ENCODE measurements around the gene TEX52. TPM values are rescaled to one million over a fixed set of nuclear protein-coding genes. Genes with fewer than 3 reads are reported as not detected.

TEX52 gene
- total and polyA plus RNA-seq, 2 of the 13 experiments (the other 11 are each of a cell fraction or from before 2014, with no cell fraction given), result 0.05 TPM; not detected in 1

DNA sequence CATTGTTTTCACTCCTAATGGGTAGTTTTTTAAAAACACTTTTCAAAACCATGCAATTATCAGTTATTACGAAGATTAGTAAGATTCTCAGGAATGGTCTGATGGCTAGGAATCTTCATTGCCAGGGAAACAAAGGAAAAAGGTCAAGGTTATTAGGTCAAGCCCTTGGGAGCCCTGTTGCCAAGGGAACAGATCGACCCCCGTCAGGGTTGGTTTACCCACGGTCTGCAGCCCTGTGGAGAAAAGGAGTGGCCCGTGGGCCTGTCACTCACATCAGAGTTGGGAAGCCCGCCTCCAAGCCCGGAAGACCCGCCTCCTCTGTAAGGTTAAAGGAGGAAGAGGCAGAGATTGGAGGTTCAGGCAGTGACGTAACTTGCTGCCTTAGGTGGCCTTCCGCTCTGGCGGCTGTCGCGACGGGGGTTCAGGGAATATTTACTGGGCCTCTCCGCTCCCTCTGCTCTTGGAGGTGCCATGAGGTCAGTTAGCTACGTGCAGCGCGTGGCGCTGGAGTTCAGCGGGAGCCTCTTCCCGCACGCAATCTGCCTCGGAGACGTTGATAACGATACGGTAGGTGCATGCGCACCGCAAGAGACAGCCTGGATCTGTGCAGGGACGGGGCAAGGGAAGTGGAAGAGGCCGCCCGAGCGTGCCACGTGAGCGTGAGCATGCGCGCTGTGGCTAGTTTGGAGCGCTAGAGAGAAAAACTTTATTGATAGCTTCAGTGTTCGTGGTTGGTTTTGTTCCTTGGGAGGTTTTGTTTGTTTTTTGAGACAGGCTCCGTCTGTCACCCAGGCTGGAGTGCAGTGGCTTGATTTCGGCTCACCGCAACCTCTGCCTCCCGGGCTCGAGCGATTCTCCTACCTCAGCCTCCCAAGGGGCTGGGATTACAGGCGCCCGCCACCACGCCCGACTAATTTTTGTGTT, 44.3 kb downstream of the TEX52 start, which contains the start of gene ITFG2 (continued):
- TF ChIP-seq, protein P1, sequence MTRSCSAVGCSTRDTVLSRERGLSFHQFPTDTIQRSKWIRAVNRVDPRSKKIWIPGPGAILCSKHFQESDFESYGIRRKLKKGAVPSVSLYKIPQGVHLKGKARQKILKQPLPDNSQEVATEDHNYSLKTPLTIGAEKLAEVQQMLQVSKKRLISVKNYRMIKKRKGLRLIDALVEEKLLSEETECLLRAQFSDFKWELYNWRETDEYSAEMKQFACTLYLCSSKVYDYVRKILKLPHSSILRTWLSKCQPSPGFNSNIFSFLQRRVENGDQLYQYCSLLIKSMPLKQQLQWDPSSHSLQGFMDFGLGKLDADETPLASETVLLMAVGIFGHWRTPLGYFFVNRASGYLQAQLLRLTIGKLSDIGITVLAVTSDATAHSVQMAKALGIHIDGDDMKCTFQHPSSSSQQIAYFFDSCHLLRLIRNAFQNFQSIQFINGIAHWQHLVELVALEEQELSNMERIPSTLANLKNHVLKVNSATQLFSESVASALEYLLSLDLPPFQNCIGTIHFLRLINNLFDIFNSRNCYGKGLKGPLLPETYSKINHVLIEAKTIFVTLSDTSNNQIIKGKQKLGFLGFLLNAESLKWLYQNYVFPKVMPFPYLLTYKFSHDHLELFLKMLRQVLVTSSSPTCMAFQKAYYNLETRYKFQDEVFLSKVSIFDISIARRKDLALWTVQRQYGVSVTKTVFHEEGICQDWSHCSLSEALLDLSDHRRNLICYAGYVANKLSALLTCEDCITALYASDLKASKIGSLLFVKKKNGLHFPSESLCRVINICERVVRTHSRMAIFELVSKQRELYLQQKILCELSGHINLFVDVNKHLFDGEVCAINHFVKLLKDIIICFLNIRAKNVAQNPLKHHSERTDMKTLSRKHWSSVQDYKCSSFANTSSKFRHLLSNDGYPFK (CRISPR knock-in tag; IDR thresholded peaks at IDR 0.05; ENCODE audit: borderline replicate concordance), result peak; percentile 98
- TF ChIP-seq, protein P2, sequence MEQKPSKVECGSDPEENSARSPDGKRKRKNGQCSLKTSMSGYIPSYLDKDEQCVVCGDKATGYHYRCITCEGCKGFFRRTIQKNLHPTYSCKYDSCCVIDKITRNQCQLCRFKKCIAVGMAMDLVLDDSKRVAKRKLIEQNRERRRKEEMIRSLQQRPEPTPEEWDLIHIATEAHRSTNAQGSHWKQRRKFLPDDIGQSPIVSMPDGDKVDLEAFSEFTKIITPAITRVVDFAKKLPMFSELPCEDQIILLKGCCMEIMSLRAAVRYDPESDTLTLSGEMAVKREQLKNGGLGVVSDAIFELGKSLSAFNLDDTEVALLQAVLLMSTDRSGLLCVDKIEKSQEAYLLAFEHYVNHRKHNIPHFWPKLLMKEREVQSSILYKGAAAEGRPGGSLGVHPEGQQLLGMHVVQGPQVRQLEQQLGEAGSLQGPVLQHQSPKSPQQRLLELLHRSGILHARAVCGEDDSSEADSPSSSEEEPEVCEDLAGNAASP (CRISPR knock-in tag; IDR thresholded peaks at IDR 0.05; ENCODE audit: borderline replicate concordance), result peak; percentile 79; the same call in 1 of the 2 replicates
- TF ChIP-seq YEATS2 (CRISPR knock-in tag; IDR thresholded peaks at IDR 0.05; ENCODE audit: borderline replicate concordance) (peak; percentile 97), ZFP36 (IDR thresholded peaks at IDR 0.05; ENCODE audit: borderline replicate concordance, low read depth, low read length, partially characterized antibody) (no peak), ZNF136 (CRISPR knock-in tag; IDR thresholded peaks at IDR 0.05; ENCODE audit: low read depth) (no peak; the same call in 1 of the 2 replicates), TAF15 (IDR thresholded peaks at IDR 0.05; ENCODE audit: low read depth, low read length, poor library complexity, severe bottlenecking) (no peak), TOPORS (CRISPR knock-in tag; IDR thresholded peaks at IDR 0.05) (peak; percentile 86; the same call in 1 of the 2 replicates), ZNF768 (CRISPR knock-in tag; IDR thresholded peaks at IDR 0.05) (peak; percentile 67; the same call in 1 of the 2 replicates), PRMT3 (CRISPR knock-in tag; IDR thresholded peaks at IDR 0.05; ENCODE audit: borderline replicate concordance, low read depth) (0 out of 2 replicates have a peak, but pooled peaks have one; percentile 68), PHB2 (IDR thresholded peaks at IDR 0.05; ENCODE audit: partially characterized antibody) (no peak)
- TF ChIP-seq, protein P3, sequence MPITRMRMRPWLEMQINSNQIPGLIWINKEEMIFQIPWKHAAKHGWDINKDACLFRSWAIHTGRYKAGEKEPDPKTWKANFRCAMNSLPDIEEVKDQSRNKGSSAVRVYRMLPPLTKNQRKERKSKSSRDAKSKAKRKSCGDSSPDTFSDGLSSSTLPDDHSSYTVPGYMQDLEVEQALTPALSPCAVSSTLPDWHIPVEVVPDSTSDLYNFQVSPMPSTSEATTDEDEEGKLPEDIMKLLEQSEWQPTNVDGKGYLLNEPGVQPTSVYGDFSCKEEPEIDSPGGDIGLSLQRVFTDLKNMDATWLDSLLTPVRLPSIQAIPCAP (CRISPR knock-in tag; IDR thresholded peaks at IDR 0.05; ENCODE audit: low read depth), result peak; percentile 79; the same call in 1 of the 2 replicates
- TF ChIP-seq, protein P4, sequence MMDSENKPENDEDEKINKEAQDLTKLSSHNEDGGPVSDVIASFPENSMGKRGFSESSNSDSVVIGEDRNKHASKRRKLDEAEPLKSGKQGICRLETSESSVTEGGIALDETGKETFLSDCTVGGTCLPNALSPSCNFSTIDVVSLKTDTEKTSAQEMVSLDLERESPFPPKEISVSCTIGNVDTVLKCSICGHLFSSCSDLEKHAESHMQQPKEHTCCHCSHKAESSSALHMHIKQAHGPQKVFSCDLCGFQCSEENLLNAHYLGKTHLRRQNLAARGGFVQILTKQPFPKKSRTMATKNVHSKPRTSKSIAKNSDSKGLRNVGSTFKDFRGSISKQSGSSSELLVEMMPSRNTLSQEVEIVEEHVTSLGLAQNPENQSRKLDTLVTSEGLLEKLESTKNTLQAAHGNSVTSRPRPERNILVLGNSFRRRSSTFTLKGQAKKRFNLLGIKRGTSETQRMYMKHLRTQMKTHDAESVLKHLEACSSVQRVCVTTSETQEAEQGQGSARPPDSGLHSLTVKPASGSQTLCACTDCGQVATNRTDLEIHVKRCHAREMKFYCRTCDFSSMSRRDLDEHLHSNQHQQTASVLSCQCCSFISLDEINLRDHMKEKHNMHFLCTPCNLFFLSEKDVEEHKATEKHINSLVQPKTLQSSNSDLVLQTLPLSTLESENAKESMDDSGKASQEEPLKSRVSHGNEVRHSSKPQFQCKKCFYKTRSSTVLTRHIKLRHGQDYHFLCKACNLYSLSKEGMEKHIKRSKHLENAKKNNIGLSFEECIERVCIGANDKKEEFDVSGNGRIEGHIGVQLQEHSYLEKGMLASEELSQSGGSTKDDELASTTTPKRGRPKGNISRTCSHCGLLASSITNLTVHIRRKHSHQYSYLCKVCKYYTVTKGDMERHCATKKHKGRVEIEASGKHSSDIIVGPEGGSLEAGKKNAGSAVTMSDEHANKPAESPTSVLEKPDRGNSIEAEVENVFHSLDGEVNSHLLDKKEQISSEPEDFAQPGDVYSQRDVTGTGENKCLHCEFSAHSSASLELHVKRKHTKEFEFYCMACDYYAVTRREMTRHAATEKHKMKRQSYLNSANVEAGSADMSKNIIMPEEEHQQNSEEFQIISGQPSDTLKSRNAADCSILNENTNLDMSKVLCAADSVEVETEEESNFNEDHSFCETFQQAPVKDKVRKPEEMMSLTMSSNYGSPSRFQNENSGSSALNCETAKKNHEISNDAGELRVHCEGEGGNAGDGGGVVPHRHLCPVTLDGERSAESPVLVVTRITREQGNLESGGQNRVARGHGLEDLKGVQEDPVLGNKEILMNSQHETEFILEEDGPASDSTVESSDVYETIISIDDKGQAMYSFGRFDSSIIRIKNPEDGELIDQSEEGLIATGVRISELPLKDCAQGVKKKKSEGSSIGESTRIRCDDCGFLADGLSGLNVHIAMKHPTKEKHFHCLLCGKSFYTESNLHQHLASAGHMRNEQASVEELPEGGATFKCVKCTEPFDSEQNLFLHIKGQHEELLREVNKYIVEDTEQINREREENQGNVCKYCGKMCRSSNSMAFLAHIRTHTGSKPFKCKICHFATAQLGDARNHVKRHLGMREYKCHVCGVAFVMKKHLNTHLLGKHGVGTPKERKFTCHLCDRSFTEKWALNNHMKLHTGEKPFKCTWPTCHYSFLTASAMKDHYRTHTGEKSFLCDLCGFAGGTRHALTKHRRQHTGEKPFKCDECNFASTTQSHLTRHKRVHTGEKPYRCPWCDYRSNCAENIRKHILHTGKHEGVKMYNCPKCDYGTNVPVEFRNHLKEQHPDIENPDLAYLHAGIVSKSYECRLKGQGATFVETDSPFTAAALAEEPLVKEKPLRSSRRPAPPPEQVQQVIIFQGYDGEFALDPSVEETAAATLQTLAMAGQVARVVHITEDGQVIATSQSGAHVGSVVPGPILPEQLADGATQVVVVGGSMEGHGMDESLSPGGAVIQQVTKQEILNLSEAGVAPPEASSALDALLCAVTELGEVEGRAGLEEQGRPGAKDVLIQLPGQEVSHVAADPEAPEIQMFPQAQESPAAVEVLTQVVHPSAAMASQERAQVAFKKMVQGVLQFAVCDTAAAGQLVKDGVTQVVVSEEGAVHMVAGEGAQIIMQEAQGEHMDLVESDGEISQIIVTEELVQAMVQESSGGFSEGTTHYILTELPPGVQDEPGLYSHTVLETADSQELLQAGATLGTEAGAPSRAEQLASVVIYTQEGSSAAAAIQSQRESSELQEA (CRISPR knock-in tag; IDR thresholded peaks at IDR 0.05; ENCODE audit: not compliant biosample characterization), result peak; percentile 82

Data from HepG2 (cell line).